ENCODE measurements around the gene LIPF.

Gene LIPF

DNA sequence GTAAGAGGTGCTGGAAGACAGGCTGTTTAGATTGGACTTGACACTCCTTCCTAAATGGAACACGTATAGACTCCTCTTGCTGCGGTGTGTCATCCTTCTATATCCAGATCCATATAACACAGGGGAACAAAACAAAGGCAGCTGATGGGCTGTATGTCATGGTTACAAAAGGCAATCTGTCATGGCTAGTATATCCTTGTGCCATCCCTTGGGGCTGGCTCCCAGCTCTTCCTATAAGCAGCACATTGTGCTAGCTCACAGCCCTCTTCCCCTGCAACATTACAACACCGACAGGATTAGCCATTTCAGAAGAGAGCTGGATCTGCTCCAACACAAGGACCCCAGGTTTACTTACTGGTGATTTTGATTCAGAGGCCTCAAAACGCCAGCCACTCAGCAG, 57.1 kb downstream of the LIPF start:
- Histone ChIP-seq H3K27ac (ENCODE audit: low read depth, low read length) (no peak overlapping the region), H3K36me3 (ENCODE audit: low read length) (no peaks in the 10 kb centered on the region), H3K79me2 (ENCODE audit: insufficient read depth, low read length) (no peaks in the 10 kb centered on the region), H3K4me3 (ENCODE audit: insufficient read depth, low read length, poor library complexity, severe bottlenecking) (no peak overlapping the region), H3K27me3 (ENCODE audit: low read length) (no peaks in the 10 kb centered on the region), H3K9me2 (replicated peaks; ENCODE audit: insufficient read depth, low read length) (no peaks in the 10 kb centered on the region), H2AFZ (ENCODE audit: low read depth, low read length, severe bottlenecking) (no peak overlapping the region), H3F3A (ENCODE audit: insufficient read depth) (no peaks in the 10 kb centered on the region), H3K9me3 (ENCODE audit: insufficient read depth, low read length) (no peaks in the 10 kb centered on the region), H3K4me2 (ENCODE audit: low read depth, low read length, poor library complexity, severe bottlenecking) (no peak overlapping the region), H4K20me1 (ENCODE audit: low read depth, low read length) (no peaks in the 10 kb centered on the region), H3K9ac (ENCODE audit: low read length) (no peak overlapping the region)
- TF ChIP-seq, protein P1, sequence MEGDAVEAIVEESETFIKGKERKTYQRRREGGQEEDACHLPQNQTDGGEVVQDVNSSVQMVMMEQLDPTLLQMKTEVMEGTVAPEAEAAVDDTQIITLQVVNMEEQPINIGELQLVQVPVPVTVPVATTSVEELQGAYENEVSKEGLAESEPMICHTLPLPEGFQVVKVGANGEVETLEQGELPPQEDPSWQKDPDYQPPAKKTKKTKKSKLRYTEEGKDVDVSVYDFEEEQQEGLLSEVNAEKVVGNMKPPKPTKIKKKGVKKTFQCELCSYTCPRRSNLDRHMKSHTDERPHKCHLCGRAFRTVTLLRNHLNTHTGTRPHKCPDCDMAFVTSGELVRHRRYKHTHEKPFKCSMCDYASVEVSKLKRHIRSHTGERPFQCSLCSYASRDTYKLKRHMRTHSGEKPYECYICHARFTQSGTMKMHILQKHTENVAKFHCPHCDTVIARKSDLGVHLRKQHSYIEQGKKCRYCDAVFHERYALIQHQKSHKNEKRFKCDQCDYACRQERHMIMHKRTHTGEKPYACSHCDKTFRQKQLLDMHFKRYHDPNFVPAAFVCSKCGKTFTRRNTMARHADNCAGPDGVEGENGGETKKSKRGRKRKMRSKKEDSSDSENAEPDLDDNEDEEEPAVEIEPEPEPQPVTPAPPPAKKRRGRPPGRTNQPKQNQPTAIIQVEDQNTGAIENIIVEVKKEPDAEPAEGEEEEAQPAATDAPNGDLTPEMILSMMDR (IDR thresholded peaks at IDR 0.05; ENCODE audit: insufficient read depth, low read length, poor library complexity, severe bottlenecking) = no peak
- TF ChIP-seq EZH2phosphoT487 (conservative IDR thresholded peaks at IDR 0.05; ENCODE audit: low read length) = no peak

GRCh38 chr10:88725798-88726197, 61.6 kb downstream of the LIPF start:
- no peaks in the 10 kb centered on the region for H3K79me2 ChIP-seq (ENCODE audit: insufficient read depth, low read length)
- H3K4me3 ChIP-seq (ENCODE audit: insufficient read depth, low read length, poor library complexity, severe bottlenecking) = no peak overlapping the region
- no peaks in the 10 kb centered on the region for H3K9me2 ChIP-seq (replicated peaks; ENCODE audit: insufficient read depth, low read length)
- no peak overlapping the region for H3K9ac ChIP-seq (ENCODE audit: low read length)
- no peak for TF ChIP-seq EZH2phosphoT487 (conservative IDR thresholded peaks at IDR 0.05; ENCODE audit: low read length)
- TF ChIP-seq, protein P1 (IDR thresholded peaks at IDR 0.05; ENCODE audit: insufficient read depth, low read length, poor library complexity, severe bottlenecking) = no peak
- H3K36me3 ChIP-seq (ENCODE audit: low read length) = no peaks in the 10 kb centered on the region
- H4K20me1 ChIP-seq (ENCODE audit: low read depth, low read length) = no peaks in the 10 kb centered on the region
- H3K4me2 ChIP-seq (ENCODE audit: low read depth, low read length, poor library complexity, severe bottlenecking) = no peak overlapping the region
- no peaks in the 10 kb centered on the region for H3K9me3 ChIP-seq (ENCODE audit: insufficient read depth, low read length)
- no peaks in the 10 kb centered on the region for H3F3A ChIP-seq (ENCODE audit: insufficient read depth)
- H3K27ac ChIP-seq (ENCODE audit: low read depth, low read length) = no peak overlapping the region
- no peak overlapping the region for H2AFZ ChIP-seq (ENCODE audit: low read depth, low read length, severe bottlenecking)
- H3K27me3 ChIP-seq (ENCODE audit: low read length) = no peaks in the 10 kb centered on the region

GRCh38 chr10:88728107-88728763, 64.0 kb downstream of the LIPF start:
- Histone ChIP-seq H3K4me3 (ENCODE audit: insufficient read depth, low read length, poor library complexity, severe bottlenecking) (no peak overlapping the region), H3K27me3 (ENCODE audit: low read length) (no peaks in the 10 kb centered on the region), H3F3A (ENCODE audit: insufficient read depth) (no peaks in the 10 kb centered on the region), H3K79me2 (ENCODE audit: insufficient read depth, low read length) (no peaks in the 10 kb centered on the region), H3K9me3 (ENCODE audit: insufficient read depth, low read length) (no peaks in the 10 kb centered on the region), H3K9me2 (replicated peaks; ENCODE audit: insufficient read depth, low read length) (no peaks in the 10 kb centered on the region), H3K4me2 (ENCODE audit: low read depth, low read length, poor library complexity, severe bottlenecking) (no peak overlapping the region), H4K20me1 (ENCODE audit: low read depth, low read length) (no peaks in the 10 kb centered on the region), H3K36me3 (ENCODE audit: low read length) (no peaks in the 10 kb centered on the region), H2AFZ (ENCODE audit: low read depth, low read length, severe bottlenecking) (no peak overlapping the region), H3K27ac (ENCODE audit: low read depth, low read length) (no peak overlapping the region), H3K9ac (ENCODE audit: low read length) (no peak overlapping the region)
- TF ChIP-seq EZH2phosphoT487 (conservative IDR thresholded peaks at IDR 0.05; ENCODE audit: low read length) = no peak
- TF ChIP-seq, protein P1 (IDR thresholded peaks at IDR 0.05; ENCODE audit: insufficient read depth, low read length, poor library complexity, severe bottlenecking) = peak; percentile 35
